ENCODE data around the gene SCAMP5. TPM values are rescaled to one million over a fixed set of nuclear protein-coding genes. Genes with fewer than 3 reads are reported as not detected.

Gene SCAMP5
- total RNA-seq, 1 donor = 1.1 TPM

- no peak overlapping the region for H3K4me3 ChIP-seq (ENCODE audit: low read depth, low read length)
- no peak for DNase-seq (ENCODE audit: low read depth)
- TF ChIP-seq, protein P1, sequence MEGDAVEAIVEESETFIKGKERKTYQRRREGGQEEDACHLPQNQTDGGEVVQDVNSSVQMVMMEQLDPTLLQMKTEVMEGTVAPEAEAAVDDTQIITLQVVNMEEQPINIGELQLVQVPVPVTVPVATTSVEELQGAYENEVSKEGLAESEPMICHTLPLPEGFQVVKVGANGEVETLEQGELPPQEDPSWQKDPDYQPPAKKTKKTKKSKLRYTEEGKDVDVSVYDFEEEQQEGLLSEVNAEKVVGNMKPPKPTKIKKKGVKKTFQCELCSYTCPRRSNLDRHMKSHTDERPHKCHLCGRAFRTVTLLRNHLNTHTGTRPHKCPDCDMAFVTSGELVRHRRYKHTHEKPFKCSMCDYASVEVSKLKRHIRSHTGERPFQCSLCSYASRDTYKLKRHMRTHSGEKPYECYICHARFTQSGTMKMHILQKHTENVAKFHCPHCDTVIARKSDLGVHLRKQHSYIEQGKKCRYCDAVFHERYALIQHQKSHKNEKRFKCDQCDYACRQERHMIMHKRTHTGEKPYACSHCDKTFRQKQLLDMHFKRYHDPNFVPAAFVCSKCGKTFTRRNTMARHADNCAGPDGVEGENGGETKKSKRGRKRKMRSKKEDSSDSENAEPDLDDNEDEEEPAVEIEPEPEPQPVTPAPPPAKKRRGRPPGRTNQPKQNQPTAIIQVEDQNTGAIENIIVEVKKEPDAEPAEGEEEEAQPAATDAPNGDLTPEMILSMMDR (IDR thresholded peaks at IDR 0.05; ENCODE audit: insufficient read depth, low read length) = no peak
Observed at GRCh38 chr15:74976159-74976558, 19.2 kb upstream of the SCAMP5 start.

GRCh38 chr15:74977599-74977998, 17.8 kb upstream of the SCAMP5 start:
- TF ChIP-seq, protein P1 (IDR thresholded peaks at IDR 0.05; ENCODE audit: insufficient read depth, low read length) = no peak
- no peak for DNase-seq (ENCODE audit: low read depth)

DNA sequence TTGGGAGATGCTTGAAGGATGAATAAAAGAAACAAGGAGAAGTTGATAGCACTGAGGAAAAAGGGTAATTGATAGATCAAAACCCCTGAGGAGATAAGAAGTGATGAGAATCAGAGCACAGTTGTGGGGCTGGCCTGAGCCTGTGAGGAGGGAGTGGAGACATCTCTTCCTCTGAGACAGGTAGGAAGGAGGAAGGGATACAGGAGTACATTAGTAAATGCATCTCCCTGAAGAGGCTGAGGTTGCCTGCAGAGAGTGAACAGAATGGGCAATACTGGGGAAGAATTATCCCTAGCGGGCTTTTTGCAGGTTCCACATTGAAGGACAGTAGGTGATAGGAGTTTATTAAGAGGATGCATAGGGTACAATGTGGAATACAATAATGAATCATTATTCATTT, 17.3 kb upstream of the SCAMP5 start:
- TF ChIP-seq, protein P1 (IDR thresholded peaks at IDR 0.05; ENCODE audit: insufficient read depth, low read length) = no peak
- no peak for DNase-seq (ENCODE audit: low read depth)
- no peak overlapping the region for H3K4me3 ChIP-seq (ENCODE audit: low read depth, low read length)

More at GRCh38 chr15:74977599-74977998, 17.8 kb upstream of the SCAMP5 start:
- no peak overlapping the region for H3K4me3 ChIP-seq (ENCODE audit: low read depth, low read length)

- no peak for DNase-seq (ENCODE audit: low read depth)
- TF ChIP-seq, protein P1 (IDR thresholded peaks at IDR 0.05; ENCODE audit: insufficient read depth, low read length) = no peak
Observed at GRCh38 chr15:74978503-74978902, 16.9 kb upstream of the SCAMP5 start.

DNA sequence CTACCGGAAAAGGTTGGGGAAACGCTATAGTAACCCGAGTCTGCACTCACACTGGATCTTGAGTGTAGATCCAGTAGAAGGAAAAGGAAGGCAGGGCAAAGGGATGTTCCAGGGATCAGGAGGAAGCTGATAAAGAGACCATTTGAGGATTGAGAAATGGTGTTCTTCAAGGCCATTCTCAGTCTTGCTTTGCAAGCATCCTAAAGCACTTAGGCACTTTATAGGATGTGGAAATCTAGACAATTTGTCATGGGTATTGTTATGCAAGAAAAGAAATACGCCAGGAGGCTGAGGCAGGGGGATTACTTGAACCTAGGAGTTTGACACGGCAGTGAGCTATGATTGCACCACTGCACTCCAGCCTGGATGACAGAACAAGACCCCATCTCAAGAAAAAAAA, 13.2 kb upstream of the SCAMP5 start:
- H3K4me3 ChIP-seq (ENCODE audit: low read depth, low read length) = no peak overlapping the region
- TF ChIP-seq, protein P1 (IDR thresholded peaks at IDR 0.05; ENCODE audit: insufficient read depth, low read length) = no peak
- no peak for DNase-seq (ENCODE audit: low read depth)

More at GRCh38 chr15:74978503-74978902, 16.9 kb upstream of the SCAMP5 start:
- no peak overlapping the region for H3K4me3 ChIP-seq (ENCODE audit: low read depth, low read length)

GRCh38 chr15:74983725-74984231, 11.6 kb upstream of the SCAMP5 start:
- H3K4me3 ChIP-seq (ENCODE audit: low read depth, low read length) = no peak overlapping the region
- no peak for DNase-seq (ENCODE audit: low read depth)
- TF ChIP-seq, protein P1 (IDR thresholded peaks at IDR 0.05; ENCODE audit: insufficient read depth, low read length) = no peak
